Measurements from ENCODE around the gene SLC38A9.
A peak's percentile ranks its signal among the peaks of the same experiment; 100 is the strongest.

SLC38A9 gene

GRCh38 chr5:55650386-55650785 lies 61.7 kb downstream of the SLC38A9 start:
- DNase-seq (ENCODE audit: low spot score) = peak; percentile 32

GRCh38 chr5:55649963-55650362 lies 62.2 kb downstream of the SLC38A9 start:
- no peak for DNase-seq (ENCODE audit: low spot score)

GRCh38 chr5:55645304-55645703 lies 66.8 kb downstream of the SLC38A9 start:
- no peak for DNase-seq (ENCODE audit: low spot score)

- DNase-seq (ENCODE audit: low spot score) = no peak
Measured at GRCh38 chr5:55638455-55638854, 73.7 kb downstream of the SLC38A9 start.

GRCh38 chr5:55638051-55638450 lies 74.1 kb downstream of the SLC38A9 start:
- DNase-seq (ENCODE audit: low spot score) = no peak

GRCh38 chr5:55636683-55637082 lies 75.4 kb downstream of the SLC38A9 start:
- peak; percentile 51 for DNase-seq (ENCODE audit: low spot score)

GRCh38 chr5:55636177-55636576 lies 75.9 kb downstream of the SLC38A9 start:
- DNase-seq (ENCODE audit: low spot score) = peak; percentile 14

GRCh38 chr5:55634866-55635265 lies 77.3 kb downstream of the SLC38A9 start:
- DNase-seq (ENCODE audit: low spot score) = no peak

GRCh38 chr5:55634209-55634805 lies 77.8 kb downstream of the SLC38A9 start:
- peak; percentile 48 for DNase-seq (ENCODE audit: low spot score)

- peak; percentile 18 for DNase-seq (ENCODE audit: low spot score)
Measured at GRCh38 chr5:55633574-55634208, 78.4 kb downstream of the SLC38A9 start.

GRCh38 chr5:55629815-55630214 lies 82.3 kb downstream of the SLC38A9 start:
- no peak for DNase-seq (ENCODE audit: low spot score)

GRCh38 chr5:55626790-55627189 lies 85.3 kb downstream of the SLC38A9 start:
- DNase-seq (ENCODE audit: low spot score) = no peak

GRCh38 chr5:55625913-55626312 lies 86.2 kb downstream of the SLC38A9 start:
- DNase-seq (ENCODE audit: low spot score) = no peak

GRCh38 chr5:55625589-55625909 lies 86.6 kb downstream of the SLC38A9 start:
- no peak for DNase-seq (ENCODE audit: low spot score)

GRCh38 chr5:55624841-55625588 lies 87.1 kb downstream of the SLC38A9 start:
- DNase-seq (ENCODE audit: low spot score) = no peak

- DNase-seq (ENCODE audit: low spot score) = no peak
Measured at GRCh38 chr5:55623789-55624188, 88.3 kb downstream of the SLC38A9 start.

GRCh38 chr5:55622460-55622859 lies 89.7 kb downstream of the SLC38A9 start:
- no peak for DNase-seq (ENCODE audit: low spot score)

- DNase-seq (ENCODE audit: low spot score) = no peak
Measured at GRCh38 chr5:55621229-55621628, 90.9 kb downstream of the SLC38A9 start.

- DNase-seq (ENCODE audit: low spot score) = no peak
Measured at GRCh38 chr5:55620766-55621160, 91.4 kb downstream of the SLC38A9 start.

- DNase-seq (ENCODE audit: low spot score) = no peak
Measured at GRCh38 chr5:55620009-55620765, 91.9 kb downstream of the SLC38A9 start.

GRCh38 chr5:55618318-55618717 lies 93.8 kb downstream of the SLC38A9 start:
- no peak for DNase-seq (ENCODE audit: low spot score)

GRCh38 chr5:55613112-55613868 lies 98.8 kb downstream of the SLC38A9 start:
- DNase-seq (ENCODE audit: low spot score) = no peak

Data from GM03348 (cell line).